NB4 (cell line): Measurements from ENCODE around the gene BUD13.

ENCODE experiments used
- MAX ChIP-seq: IDR thresholded peaks from 2 replicates; pipeline ENCODE4 v1.6.1; 2011; ENCODE audit warnings: low read depth, low read length
- MYC ChIP-seq: IDR thresholded peaks from 2 replicates; pipeline ENCODE4 v1.6.1; 2011; ENCODE audit warnings: low read depth, low read length
- POLR2A ChIP-seq: IDR thresholded peaks from 2 replicates; pipeline ENCODE4 v1.6.1; 2011; ENCODE audit warnings: mild to moderate bottlenecking; ENCODE audit not compliant: insufficient read length; ENCODE audit errors: extremely low read depth
- TF ChIP-seq, protein P1 (sequence below): IDR thresholded peaks from one replicate; pipeline ENCODE4 v1.5.1; 2012; ENCODE audit warnings: low read depth, low read length

DNA sequence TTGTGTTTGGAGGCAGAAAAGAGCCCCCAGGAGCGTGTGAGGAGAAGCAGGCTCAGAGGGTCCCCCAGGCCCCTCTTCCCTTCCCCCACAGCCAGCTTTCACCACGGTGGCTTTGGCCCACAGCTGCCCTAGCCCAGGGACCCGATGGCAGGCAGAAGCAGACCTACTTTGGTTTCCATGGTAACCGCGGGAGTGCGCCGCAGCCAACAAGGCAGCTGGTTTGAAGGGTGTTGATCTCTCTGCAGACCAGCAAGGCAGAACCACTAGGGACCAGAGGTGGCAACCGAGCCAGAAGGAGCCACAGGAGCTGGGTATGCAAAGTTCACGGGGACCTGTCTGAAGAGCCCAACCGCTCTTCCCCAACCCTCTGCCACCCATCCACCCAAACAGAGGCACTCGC, 69.4 kb downstream of the BUD13 start:
- TF ChIP-seq, protein P1, sequence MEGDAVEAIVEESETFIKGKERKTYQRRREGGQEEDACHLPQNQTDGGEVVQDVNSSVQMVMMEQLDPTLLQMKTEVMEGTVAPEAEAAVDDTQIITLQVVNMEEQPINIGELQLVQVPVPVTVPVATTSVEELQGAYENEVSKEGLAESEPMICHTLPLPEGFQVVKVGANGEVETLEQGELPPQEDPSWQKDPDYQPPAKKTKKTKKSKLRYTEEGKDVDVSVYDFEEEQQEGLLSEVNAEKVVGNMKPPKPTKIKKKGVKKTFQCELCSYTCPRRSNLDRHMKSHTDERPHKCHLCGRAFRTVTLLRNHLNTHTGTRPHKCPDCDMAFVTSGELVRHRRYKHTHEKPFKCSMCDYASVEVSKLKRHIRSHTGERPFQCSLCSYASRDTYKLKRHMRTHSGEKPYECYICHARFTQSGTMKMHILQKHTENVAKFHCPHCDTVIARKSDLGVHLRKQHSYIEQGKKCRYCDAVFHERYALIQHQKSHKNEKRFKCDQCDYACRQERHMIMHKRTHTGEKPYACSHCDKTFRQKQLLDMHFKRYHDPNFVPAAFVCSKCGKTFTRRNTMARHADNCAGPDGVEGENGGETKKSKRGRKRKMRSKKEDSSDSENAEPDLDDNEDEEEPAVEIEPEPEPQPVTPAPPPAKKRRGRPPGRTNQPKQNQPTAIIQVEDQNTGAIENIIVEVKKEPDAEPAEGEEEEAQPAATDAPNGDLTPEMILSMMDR, result no peak
- no peak for TF ChIP-seq MAX
- TF ChIP-seq POLR2A, result no peak
- TF ChIP-seq MYC, result no peak
